Progenitor cell of endocrine pancreas (in vitro differentiated cells): Measurements from ENCODE around the gene TMEM139. TPM values are rescaled to one million over a fixed set of nuclear protein-coding genes. Genes with fewer than 3 reads are reported as not detected.

ENCODE experiments used
- DNase-seq: peaks from one replicate; pipeline ENCODE4 v3.0.0; 2021; ENCODE audit warnings: low spot score; ENCODE audit not compliant: unreplicated experiment
- H3K27ac Mint-ChIP-seq: 2 replicates; pipeline ENCODE4 v1.8.0; 2021; ENCODE audit warnings: mild to moderate bottlenecking, moderate library complexity, mixed read lengths
- H3K27me3 Mint-ChIP-seq: 2 replicates; pipeline ENCODE4 v1.8.0; 2021; ENCODE audit warnings: mixed read lengths
- H3K36me3 Mint-ChIP-seq: 2 replicates; pipeline ENCODE4 v1.8.0; 2022; ENCODE audit warnings: mixed read lengths; ENCODE audit not compliant: insufficient read depth
- H3K4me1 Mint-ChIP-seq: 2 replicates; pipeline ENCODE4 v1.8.0; 2021; ENCODE audit warnings: low read depth, mixed read lengths
- H3K4me3 Mint-ChIP-seq: 2 replicates; pipeline ENCODE4 v1.8.0; 2021; ENCODE audit warnings: low read depth, mild to moderate bottlenecking, moderate library complexity, mixed read lengths
- H3K9me3 Mint-ChIP-seq: 2 replicates; pipeline ENCODE4 v1.8.0; 2021; ENCODE audit warnings: low read depth, mixed read lengths
- total RNA-seq: library from RNA; stranded (reverse); gene quantifications from 2 replicates; pipeline ENCODE4 v1.2.1, GENCODE V29; 2021
- TF ChIP-seq, protein P1 (sequence below): fragments of 200-600 bp; sonication (generic); IDR thresholded peaks from one replicate; pipeline ENCODE4 v1.5.0; 2021; ENCODE audit warnings: antibody characterized with exemption, mild to moderate bottlenecking; ENCODE audit not compliant: unreplicated experiment

TMEM139 gene
- total RNA-seq, 1 donor from 2014 or later, result 4.7 TPM

DNA sequence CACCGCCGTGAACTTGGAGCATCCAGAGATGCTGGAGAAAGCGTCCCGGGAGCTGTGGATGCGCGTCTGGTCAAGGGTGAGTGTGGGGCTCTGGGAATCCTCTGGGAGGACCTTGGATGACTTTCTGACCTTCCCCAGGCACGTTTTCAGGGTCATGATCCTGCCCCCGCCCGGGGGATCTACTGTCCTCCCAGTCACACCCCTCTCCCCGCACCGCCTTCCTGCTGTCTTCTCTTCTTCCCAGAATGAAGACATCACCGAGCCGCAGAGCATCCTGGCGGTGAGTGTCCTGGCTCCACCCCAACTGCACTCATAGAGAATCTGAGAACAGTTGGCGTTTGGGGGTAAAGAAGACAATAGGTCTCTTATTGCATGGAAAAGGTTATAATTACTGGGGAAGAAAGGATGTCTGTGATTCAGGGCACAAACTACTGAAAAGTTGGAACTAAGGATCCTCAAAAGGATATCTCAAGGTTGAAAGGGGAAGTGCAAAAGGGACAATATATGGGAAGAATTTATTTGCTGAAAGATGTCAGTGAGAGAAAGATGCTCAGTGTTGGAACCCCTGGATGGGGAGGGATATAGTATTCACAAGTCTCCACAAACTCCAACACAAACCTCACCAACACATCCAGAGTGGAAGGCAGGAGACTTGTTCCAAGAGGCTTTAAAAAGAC is 19.6 kb upstream of the TMEM139 start:
- no peaks in the 10 kb centered on the region for H3K9me3 Mint-ChIP-seq
- peaks cover 12% of the 10 kb centered on the region for H3K36me3 Mint-ChIP-seq
- H3K27ac Mint-ChIP-seq, result no peak overlapping the region
- H3K27me3 Mint-ChIP-seq, result no peaks in the 10 kb centered on the region
- H3K4me3 Mint-ChIP-seq, result peak overlapping the region; percentile 9
- TF ChIP-seq, protein P1, sequence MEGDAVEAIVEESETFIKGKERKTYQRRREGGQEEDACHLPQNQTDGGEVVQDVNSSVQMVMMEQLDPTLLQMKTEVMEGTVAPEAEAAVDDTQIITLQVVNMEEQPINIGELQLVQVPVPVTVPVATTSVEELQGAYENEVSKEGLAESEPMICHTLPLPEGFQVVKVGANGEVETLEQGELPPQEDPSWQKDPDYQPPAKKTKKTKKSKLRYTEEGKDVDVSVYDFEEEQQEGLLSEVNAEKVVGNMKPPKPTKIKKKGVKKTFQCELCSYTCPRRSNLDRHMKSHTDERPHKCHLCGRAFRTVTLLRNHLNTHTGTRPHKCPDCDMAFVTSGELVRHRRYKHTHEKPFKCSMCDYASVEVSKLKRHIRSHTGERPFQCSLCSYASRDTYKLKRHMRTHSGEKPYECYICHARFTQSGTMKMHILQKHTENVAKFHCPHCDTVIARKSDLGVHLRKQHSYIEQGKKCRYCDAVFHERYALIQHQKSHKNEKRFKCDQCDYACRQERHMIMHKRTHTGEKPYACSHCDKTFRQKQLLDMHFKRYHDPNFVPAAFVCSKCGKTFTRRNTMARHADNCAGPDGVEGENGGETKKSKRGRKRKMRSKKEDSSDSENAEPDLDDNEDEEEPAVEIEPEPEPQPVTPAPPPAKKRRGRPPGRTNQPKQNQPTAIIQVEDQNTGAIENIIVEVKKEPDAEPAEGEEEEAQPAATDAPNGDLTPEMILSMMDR, result no peak
- no peak for DNase-seq
- peaks cover 15% of the 10 kb centered on the region for H3K4me1 Mint-ChIP-seq

DNA sequence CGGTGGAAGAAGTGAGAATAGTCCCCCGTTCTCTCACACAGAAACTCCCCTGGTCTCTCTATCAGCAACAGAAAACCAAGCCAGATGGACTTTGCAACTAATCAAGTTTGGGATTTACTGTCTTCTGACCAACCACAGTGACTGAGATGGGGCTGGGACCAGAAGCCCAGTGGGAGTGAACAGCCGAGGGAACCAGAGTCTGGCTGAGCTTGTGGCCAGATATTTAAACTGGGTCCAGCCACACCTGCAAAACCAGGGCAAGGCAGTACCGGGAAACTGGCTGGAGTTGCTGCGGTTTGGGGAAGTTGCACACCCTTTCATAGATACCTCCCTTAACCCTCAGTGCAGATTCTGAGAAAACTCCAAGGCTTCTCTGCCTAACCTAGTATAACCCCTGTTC is 15.5 kb upstream of the TMEM139 start:
- DNase-seq, result no peak
- Mint-ChIP-seq H3K27me3 (no peaks in the 10 kb centered on the region), H3K4me3 (no peak overlapping the region), H3K4me1 (peaks cover 8% of the 10 kb centered on the region), H3K36me3 (peaks cover 12% of the 10 kb centered on the region), H3K27ac (no peak overlapping the region), H3K9me3 (no peaks in the 10 kb centered on the region)
- TF ChIP-seq, protein P1, result no peak

DNA sequence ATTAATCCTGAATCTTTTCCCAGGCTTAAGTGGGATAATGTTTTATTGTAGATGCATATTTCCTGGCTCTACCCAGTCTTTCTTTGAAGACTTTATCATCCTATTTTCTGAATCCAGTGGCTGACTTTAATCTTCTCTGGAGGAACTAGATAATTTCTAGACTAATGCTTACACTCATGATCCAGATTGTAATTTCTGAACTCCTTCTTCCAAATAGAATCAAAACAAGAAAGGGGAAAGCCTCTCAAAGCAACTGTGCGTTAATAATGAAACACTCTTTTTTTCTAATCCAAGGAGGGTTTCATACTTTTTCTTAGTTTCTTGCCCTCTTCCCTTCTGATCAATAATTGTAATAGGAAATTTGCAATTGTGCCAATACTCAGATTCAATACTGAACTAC is 13.5 kb upstream of the TMEM139 start:
- Mint-ChIP-seq H3K27me3 (no peaks in the 10 kb centered on the region), H3K4me3 (no peak overlapping the region), H3K9me3 (no peaks in the 10 kb centered on the region), H3K27ac (no peak overlapping the region), H3K36me3 (peaks cover 5% of the 10 kb centered on the region), H3K4me1 (no peaks in the 10 kb centered on the region)
- TF ChIP-seq, protein P1, result no peak
- DNase-seq, result no peak

DNA sequence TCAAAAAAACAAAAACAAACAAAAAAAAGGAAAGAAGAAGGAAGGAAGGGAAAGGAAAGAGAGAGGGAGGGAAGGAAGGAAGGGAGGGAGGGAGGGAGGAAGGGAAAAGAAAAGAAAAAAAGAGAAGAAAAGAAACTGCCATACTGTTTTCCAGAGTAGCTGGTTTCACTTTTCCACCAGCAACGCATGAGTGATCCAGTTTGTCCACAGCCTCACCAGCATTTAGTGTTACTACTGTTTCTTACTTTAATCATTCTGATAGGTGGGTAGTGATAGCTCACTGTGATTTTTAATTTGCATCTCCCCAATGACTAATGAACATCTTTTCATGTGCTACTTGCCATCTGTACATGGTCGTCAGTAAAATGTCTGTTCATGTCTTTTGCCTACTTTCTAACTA is 11.9 kb upstream of the TMEM139 start:
- Mint-ChIP-seq H3K4me1 (no peaks in the 10 kb centered on the region), H3K27me3 (no peaks in the 10 kb centered on the region), H3K4me3 (no peak overlapping the region), H3K9me3 (no peaks in the 10 kb centered on the region), H3K27ac (no peak overlapping the region), H3K36me3 (peaks cover 3% of the 10 kb centered on the region)
- DNase-seq, result no peak
- TF ChIP-seq, protein P1, result no peak

DNA sequence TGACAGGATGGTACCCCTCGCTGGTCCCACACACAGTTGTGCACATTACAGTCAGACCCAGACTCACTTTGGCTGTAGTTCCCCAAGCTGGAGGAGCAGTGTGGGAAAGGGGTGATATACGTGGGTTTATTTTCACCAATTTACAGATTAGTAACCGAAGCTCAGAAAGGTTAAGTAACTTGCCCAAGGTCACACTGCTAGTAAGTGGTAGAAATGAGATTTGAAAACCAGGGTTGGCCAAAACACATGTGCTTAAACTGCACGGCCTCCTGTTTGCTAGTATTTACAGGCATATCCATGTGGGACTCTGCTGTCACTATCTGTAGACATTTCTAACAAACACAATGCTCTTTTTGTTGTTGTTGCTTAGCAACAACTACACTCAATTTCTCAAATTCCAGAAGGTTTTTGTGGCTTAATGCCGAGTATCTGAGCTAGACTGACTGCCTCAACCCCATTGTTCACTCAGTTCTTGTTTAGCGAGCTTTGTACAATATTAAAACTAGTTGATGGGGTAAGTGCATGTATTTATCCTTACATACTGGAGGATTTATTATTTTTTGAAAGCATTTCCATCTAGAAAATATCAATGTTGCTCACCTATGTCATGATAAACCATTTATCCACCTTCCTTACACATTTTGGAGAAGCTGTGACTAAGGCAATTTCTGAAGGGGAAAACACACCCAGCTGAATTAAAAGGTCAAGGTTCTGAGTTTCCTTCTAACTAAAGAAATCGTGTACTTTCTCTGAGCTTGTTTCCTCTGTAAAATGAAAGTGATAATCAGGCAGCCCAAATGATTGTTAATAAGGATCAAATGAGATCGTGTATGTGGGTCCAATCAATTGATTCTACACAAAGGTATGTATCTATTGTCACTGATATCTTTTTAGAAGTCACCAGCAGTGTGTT is 5.3 kb upstream of the TMEM139 start:
- H3K4me1 Mint-ChIP-seq, result peaks cover 26% of the 10 kb centered on the region
- H3K4me3 Mint-ChIP-seq, result peak overlapping the region; percentile 16
- no peaks in the 10 kb centered on the region for H3K9me3 Mint-ChIP-seq
- no peaks in the 10 kb centered on the region for H3K27me3 Mint-ChIP-seq
- H3K27ac Mint-ChIP-seq, result peak overlapping the region; percentile 89
- no peaks in the 10 kb centered on the region for H3K36me3 Mint-ChIP-seq
- no peak for DNase-seq
- TF ChIP-seq, protein P1, result no peak
